Pons (tissue), 1 donor: ENCODE data around the gene VPS35L.
"Not testable (repeated sequence)": the region's sequence is repeated elsewhere in the genome, so short reads cannot be mapped to it uniquely, and the experiment has no call there.

ENCODE experiments used
- DNase-seq: peaks from one replicate; pipeline ENCODE4 v3.0.0-alpha.2; 2016; ENCODE audit warnings: low spot score

VPS35L gene

GRCh38 chr16:19540241-19540970 lies 15.1 kb upstream of the VPS35L start:
- DNase-seq: no peak

- no peak for DNase-seq
Observed at GRCh38 chr16:19542138-19542821, 13.2 kb upstream of the VPS35L start.

- not testable (repeated sequence) for DNase-seq
Observed at GRCh38 chr16:19543278-19543996, 12.1 kb upstream of the VPS35L start.

GRCh38 chr16:19548144-19548543 lies 7.4 kb upstream of the VPS35L start:
- no peak for DNase-seq

- no peak for DNase-seq
Observed at GRCh38 chr16:19549673-19550072, 5.8 kb upstream of the VPS35L start.

- DNase-seq: peak; percentile 37
Observed at GRCh38 chr16:19555938-19556771, 652 bp downstream of the VPS35L start.

- peak; percentile 89 for DNase-seq
Observed at GRCh38 chr16:19559242-19559910, 3.9 kb downstream of the VPS35L start.

GRCh38 chr16:19560078-19560477 lies 4.6 kb downstream of the VPS35L start:
- no peak for DNase-seq

- DNase-seq: no peak
Observed at GRCh38 chr16:19563377-19563776, 7.9 kb downstream of the VPS35L start.

- DNase-seq: no peak
Observed at GRCh38 chr16:19566362-19566761, 10.9 kb downstream of the VPS35L start.

GRCh38 chr16:19567560-19567959 lies 12.1 kb downstream of the VPS35L start:
- no peak for DNase-seq

GRCh38 chr16:19573997-19574396 lies 18.5 kb downstream of the VPS35L start:
- no peak for DNase-seq

GRCh38 chr16:19574615-19575014 lies 19.1 kb downstream of the VPS35L start:
- DNase-seq: no peak

GRCh38 chr16:19578378-19578971 lies 23.0 kb downstream of the VPS35L start:
- DNase-seq: peak; percentile 100

- DNase-seq: no peak
Observed at GRCh38 chr16:19582050-19582831, 26.7 kb downstream of the VPS35L start.

GRCh38 chr16:19583665-19584300 lies 28.3 kb downstream of the VPS35L start:
- peak; percentile 78 for DNase-seq

- no peak for DNase-seq
Observed at GRCh38 chr16:19588661-19589060, 33.2 kb downstream of the VPS35L start.

- no peak for DNase-seq
Observed at GRCh38 chr16:19589106-19589505, 33.6 kb downstream of the VPS35L start.

GRCh38 chr16:19589771-19590302 lies 34.3 kb downstream of the VPS35L start:
- DNase-seq: no peak
